CD4-positive, alpha-beta T cell treated with Interleukin-21 for 1 hour (primary cell): ENCODE data around the gene ZNF266.
A peak's percentile ranks its signal among the peaks of the same experiment; 100 is the strongest.

Source experiments
- DNase-seq: peaks from one replicate; pipeline ENCODE4 v3.0.0-alpha.2; 2020

Gene ZNF266

DNA sequence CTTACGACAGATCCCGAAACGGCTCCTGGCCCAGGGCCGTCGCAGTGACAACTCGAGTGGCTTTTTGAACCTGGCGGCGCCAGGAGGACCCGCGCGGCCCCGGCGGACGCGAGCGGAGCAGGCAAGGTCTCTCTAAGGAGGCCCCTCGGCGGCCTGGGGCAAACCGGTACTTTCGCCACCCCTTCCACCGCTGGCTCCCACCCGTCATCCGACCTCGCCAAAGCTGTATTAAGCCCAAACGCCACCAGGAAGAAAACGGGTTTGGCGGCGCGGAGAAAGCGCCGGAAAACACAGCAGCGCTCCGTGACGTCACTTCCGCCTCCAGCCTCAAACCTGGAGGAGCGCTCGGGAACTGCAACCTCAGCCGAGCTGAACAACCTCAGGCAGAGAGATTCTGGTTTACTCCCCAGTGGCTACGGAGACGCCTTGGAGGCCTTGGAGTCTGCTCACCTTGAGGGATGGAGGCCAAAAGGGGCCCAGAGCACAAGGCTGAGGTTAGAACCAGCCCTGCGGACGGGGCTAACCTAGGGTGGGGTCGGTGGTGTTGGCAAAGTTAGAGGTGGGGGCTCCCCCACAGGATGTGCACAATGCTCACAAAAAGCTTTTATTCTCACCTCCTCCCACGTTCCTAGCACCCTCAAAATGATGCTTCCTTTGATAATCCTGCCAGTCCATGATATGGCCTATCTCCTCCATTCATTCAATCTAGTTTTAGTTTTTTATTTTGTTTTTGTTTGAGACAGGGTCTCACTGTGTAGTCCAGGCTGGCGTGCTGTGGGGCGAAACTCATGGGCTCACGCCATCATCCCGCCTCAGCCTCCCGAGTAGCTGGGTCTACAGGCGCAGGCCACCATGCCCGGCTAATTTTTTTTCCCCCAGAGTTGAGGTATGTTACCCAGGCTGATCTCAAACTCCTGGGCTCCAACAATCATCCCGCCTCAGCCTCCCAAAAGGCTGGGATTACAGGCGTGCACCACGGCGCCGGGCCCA is at the start of gene ZNF266:
TSS of gene ZNF266 (minus strand) at position 295 of the 990 bp plus-strand sequence. CDS start 15,484 bp downstream, outside the sequence.
- peak; percentile 94 for DNase-seq

DNA sequence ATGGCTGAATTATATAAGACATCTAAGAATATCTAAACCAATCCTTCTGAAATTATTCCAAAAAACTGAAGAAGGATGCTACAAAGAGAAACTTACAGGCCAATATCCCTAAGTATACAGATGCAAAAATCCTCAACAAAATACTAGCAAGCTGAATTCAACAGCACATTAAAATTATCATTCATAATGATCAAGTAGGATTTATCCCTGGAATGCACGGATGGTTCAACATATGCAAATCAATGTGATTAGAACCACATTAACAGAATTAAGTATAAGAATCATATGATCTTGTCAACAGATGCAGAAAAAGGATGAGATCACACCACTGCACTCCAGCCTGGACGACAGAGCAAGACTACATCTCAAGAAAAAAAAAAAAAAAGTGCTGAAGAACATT is 49.8 kb upstream of the ZNF266 start:
- DNase-seq: no peak

DNA sequence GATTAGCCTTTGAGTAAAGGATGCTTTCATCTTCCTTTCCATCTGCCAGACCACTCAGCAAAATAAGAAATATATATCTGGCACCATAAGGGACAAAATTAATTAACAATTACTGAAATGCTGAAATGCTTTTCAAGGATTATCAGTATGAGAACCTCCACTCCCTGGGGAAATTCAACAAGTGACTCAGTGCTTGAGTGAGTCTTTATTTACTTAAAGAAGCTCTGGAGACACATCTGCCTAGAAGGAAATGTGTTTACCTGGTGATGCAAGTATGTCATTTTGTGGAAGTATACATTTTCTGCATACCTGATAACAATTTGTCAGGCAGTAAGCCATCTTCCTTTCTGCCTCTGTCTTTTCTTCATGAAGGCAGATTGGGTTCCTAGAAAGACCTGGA is 39.6 kb upstream of the ZNF266 start:
- DNase-seq: no peak

DNA sequence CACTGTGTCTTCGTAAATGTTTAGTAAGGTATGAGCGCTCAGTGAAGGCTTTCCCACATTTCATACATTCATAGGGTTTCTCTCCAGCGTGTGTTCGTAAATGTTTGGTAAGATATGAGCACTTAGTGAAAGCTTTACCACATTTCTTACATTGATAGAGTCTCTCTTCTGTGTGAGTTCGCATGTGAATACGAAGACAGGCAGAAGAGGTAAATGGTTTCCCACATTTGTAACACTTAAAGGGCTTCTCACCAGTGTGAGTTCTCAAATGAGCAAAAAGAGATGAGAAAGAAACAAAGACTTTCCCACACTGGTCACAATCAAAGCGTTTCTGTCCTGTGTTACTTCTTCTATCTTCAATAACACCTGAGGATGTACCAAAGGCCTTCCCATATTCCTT is 31.8 kb upstream of the ZNF266 start:
- DNase-seq: no peak

DNA sequence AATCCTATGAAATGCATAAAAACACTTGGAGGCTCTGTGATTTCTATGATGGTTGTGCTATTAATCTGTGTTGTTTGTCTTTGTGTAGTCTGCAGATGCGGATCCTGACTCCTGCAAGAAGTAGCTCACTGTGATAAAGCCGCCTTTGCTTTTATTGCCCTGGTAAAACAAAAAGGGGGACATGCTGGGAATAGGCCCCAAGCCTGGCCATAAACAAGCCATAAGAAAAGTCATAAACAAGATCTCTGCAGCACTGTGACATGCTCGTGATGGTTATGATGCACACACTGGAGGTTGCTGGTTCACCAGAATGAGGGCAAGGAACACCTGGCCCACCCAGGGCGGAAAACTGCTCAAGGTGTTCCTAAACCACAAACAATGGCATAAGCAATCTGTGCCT is 26.6 kb upstream of the ZNF266 start:
- no peak for DNase-seq

DNA sequence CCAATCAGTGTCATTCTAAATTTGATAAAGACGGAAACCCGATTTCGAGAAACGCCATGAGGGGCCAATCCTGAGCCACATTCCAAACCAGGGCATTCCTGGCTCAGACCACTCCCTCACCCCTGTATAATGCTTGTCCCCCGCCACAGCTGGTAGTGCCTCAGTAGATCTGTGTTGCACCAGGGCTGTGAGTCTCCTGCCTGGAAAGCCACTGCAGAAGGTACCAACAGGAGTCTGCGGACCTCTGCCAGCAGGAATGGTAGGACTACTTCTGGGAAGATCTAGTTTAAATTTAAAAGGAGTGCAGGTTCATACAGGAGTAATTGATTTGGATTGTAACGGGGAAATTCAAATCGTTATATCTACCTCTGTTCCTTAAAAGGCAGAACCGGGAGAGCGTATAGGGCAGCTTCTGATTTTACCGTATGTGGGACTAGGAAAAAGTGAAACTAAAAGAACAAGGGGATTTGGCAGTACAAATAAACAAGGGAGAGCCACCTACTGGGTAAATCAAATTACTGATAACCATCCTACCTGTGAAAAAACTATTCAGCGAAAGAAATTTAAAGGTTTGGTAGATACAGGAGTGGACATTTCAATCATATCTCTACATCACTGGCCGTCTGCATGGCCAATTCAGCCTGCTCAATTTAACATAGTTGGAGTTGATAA is 20.8 kb upstream of the ZNF266 start:
- peak; percentile 3 for DNase-seq

DNA sequence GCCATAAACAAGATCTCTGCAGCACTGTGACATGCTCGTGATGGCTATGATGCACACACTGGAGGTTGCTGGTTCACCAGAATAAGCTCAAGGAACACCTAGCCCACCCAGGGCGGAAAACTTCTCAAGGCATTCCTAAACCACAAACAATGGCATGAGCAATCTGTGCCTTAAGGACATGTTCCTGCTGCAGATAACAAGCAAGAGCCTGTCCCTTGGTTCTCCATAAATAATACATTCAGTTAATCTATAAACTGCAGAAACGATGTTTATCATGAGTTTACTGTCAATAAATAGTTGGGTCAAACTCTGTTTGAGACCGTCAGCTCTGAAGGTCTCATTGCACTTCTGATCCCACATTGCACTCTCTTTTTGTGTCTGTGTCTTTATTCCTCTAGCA is 18.6 kb upstream of the ZNF266 start:
- no peak for DNase-seq

DNA sequence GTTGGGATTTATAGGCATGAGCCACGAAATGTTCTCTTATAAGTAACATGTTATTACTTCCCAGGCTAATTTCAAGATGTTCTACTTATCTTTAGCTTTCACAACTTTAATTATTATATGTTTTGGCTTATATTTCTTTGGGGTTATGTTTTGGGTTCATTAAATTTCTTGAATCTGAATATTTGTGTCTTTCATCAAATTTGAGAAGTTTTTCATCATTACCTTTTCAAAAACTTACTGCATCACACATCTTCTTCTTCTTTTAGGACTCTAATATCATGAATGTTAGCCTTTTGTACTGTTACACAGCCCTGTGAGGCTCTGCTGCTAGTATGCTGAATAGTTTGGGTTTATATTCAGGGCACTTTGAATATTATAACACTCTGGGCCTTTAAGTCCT is 9.7 kb upstream of the ZNF266 start:
- DNase-seq: no peak

DNA sequence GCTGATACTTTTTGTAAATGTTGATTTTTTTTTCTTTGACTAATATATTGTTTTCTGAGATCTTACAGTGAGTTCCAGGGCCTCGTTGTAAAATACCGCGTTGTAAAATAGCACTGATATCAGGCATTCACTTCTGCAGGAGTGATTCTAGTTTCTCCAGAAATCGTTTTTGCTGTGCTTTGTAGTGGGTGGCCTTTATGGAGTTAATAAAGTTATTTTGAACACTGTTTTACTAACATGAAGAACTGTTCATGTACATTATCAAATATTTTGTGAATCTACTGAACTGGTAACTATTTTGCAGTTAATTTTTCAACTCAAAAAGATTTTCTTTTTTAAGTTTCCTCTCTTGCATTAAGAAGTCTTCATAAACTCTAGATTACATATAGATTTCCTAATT is 985 bp upstream of the ZNF266 start:
- DNase-seq: no peak

DNA sequence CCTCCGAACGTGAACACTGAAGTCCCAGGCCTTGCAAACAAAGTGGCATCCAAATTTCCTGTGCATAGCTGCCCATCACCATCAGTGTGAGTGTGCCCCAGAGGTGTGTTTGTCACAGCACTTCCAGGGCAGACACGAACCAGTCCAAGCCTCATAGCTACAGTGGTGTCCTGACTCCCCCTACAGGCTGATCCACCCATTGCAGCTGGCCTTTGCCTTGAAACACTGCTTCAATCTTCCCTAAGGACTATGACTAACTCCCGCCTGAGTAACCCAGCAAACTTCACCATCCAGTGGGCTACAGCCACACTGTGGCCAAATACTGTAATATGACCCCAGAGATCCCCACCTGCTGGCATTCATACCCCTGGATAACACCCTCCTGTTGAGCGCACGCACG is 3.9 kb downstream of the ZNF266 start:
- DNase-seq: peak; percentile 33

DNA sequence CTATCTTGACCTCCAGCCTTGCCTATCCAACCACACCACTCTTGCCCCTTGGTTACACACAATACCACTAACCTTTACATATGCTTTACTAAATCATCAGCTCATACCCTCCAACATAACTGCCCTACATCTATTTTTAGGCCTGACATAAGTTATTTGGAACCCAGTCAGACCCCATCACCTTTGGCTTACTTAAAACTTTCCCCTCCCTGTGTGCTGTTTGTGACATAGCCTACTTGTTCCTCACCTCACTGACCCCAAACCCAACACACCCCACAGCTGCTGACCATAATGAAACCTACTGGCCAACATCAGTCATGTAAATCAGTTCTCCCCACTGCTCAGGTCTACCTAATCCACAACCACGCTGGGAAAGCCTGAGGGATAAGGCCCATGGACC is 4.9 kb downstream of the ZNF266 start:
- DNase-seq: no peak

DNA sequence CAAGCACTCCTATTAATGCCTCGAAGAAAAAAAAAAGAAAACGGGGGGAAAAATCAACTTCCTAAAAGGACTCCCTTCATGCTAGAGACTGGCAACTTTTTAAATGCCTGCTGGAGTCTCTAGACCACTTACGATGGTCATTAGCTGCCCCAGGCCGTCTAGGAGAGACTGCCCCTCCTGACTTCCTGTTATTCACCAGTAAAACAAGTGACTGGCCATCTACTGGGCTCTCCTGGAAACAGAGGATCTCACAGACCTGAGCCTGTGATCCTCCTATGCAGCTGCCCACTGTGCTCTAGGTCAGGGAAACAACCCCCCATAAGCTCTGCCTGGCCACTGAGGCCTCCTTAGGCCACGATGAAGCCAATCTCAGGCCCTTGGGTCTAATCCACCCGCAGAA is 7.4 kb downstream of the ZNF266 start:
- no peak for DNase-seq

DNA sequence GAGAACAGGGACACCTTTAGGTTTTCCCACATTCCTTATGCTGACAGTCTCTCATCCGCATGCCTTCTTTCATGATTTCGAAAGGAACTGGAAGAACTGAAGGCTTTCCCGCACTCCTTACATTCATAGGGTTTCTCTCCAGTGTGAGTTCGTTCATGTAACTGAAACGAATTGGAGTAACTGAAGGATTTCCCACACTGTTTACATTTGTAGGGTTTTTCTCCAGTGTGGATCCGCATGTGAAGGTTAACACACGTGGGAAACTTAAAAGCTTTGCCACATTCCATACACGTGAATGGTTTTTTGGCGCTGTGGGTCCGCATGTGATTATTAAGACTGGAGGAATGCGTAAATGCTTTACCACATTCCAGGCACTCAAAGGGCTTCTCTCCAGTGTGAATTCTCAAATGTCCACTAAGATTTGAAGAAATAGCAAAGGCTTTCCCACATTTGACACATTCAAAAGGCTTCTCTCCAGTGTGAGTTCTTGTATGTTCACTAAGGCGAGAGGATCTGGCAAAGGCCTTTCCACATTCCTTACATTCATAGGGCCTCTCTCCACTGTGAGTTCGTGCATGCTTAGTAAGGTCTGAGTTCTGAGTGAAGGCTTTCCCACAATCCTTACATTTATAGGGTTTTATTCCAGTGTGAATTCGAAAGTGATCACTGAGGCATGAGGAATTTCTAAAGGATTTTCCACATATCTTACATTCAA is 22.0 kb downstream of the ZNF266 start:
- no peak for DNase-seq

DNA sequence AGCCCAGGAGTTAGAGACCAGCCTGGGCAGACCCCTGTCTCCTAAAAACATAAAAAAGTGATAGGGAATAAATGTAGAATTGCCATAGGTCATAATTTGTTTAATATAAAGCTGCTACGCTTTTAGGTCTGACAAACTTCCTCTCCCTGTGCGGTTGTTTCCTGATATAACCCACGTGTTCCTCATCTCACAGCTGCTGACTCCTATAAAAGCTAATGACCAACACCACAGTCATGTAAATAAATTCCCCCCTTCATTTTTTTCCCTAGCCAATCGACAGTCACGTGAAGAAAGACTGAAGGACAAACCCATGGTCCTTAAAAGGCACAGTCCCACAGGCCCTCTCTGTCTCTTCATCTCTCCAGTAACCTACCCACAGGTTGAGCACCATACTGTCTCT is 27.5 kb downstream of the ZNF266 start:
- no peak for DNase-seq

DNA sequence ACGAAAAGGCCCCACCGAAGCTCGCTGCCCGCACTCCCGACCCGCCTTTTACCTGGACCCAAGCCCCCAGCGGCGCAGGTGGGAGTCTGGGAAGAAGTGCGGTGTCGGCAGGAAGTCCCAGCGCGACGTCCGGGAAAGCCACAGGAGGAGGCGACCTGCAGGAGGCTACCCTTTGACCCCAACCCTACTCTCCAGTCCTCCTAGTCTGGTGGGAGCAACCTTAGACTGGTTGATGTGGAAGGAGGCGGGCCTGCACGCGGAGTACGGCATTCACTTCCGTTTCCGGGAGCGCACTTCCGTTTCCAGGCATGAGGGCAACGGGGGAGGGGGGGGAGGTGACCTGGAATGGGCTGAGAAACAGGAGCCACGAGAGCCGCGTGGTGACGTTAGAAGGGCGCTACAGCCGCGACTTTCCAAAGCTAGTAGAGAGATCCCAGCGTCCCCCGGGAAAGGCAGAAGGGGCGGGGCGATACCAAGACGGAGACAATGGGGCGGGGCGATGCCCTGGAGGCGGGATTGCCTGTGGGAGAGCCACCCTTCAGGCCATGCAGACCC is 28.5 kb downstream of the ZNF266 start:
- DNase-seq: peak; percentile 41

DNA sequence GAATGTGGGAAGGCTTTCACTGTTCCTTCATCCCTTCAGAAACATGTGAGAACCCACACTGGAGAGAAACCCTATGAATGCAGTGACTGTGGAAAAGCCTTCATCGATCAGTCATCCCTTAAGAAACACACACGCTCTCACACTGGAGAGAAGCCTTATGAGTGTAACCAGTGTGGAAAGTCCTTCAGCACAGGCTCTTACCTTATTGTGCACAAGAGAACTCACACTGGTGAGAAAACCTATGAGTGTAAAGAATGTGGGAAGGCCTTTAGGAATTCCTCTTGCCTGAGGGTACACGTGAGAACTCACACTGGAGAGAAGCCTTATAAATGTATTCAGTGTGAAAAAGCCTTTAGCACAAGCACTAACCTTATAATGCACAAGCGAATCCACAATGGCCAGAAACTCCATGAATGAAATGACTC is 54.0 kb downstream of the ZNF266 start:
- no peak for DNase-seq

DNA sequence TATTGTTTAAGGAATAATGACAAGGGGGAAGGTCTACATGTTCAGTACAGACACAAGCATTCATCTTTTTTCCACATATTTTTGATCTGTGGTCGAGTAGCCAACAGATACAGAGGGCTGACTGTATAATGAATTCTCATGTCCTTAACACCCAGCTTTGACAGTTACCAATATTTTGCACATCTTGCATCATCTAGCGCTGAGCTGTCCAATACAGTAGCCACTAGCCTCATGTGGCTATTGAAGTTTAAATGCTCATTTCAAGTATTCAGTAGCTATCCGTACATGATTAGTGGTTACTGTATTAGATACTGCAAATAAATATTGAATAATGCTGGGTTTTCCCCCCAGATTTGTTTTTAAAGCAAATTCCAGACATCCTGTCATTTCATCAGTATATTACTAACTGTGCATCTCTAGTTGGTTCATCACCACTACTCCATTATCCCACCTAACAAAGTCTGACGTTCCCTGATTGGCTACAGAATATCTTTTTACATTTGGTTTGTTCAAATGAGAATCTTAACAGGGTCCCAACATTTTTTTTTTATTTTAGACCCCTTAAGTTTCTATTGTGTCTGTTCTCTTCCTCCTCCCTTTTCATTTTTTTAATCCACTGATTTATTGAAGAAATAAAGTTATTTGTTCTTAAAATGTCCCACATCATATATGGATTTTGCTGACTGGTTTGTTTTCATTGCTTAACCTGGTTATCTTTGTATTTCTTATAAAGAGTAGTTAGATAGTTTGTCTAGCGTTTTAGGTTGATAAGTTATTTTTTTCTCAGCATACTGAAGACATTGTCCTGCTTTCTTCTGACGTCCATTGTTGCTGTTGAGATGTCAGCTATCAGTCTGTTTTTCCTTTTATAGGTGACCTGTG is 64.4 kb downstream of the ZNF266 start:
- no peak for DNase-seq

DNA sequence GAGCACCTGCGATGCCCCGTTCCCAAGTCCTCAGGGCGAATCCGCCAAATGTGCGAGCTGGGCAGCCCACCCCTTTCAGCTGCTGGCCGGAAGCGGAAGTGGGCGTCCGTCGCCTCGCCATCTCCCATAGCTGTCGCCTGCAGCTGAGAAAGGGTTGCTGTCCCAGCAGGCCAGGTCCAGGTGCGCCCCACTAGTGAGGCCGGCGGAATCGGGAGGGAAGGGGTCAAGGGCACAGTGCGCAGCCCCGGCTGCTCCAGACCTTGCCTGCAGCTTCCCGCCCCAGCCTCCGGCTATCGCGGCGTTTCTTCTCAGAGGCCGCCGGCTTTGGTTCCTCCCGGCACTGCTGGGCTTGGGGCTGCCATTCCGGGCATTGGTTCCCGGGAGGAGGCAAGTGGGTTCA is 72.5 kb downstream of the ZNF266 start, which contains the start of gene ZNF177:
TSS of gene ZNF177 (plus strand) at position 109 of the 400 bp plus-strand sequence. CDS start 15,299 bp downstream, outside the sequence.
- no peak for DNase-seq
